Measurements from ENCODE around the gene ARRDC1. TPM values are rescaled to one million over a fixed set of nuclear protein-coding genes. Genes with fewer than 3 reads are reported as not detected.

Gene ARRDC1
- polyA plus RNA-seq, 1 donor from 2014 or later: 53.4 TPM

GRCh38 chr9:137630126-137630525 is 24.6 kb downstream of the ARRDC1 start:
- no peaks in the 10 kb centered on the region for H3F3A ChIP-seq (ENCODE audit: insufficient read depth, low read length, poor library complexity, severe bottlenecking)
- H3K36me3 ChIP-seq (ENCODE audit: insufficient read depth, low read length): no peaks in the 10 kb centered on the region
- H4K20me1 ChIP-seq (ENCODE audit: insufficient read depth): no peaks in the 10 kb centered on the region
- H2AFZ ChIP-seq (ENCODE audit: low read depth, low read length): no peak overlapping the region
- H3K4me2 ChIP-seq (ENCODE audit: low read length): no peak overlapping the region
- H3K27ac ChIP-seq (ENCODE audit: low read length): no peak overlapping the region
- no peak overlapping the region for H3K4me3 ChIP-seq (ENCODE audit: low read length)
- peaks cover 73% of the 10 kb centered on the region for H3K79me2 ChIP-seq (replicated peaks; ENCODE audit: insufficient read depth, low read length)
- H3K9me2 ChIP-seq (ENCODE audit: insufficient read depth, low read length): no peaks in the 10 kb centered on the region
- no peak overlapping the region for H3K9ac ChIP-seq (ENCODE audit: low read length)
- TF ChIP-seq EZH2 (IDR thresholded peaks at IDR 0.05; ENCODE audit: borderline replicate concordance, insufficient read depth, low read length, poor library complexity, severe bottlenecking): no peak
- TF ChIP-seq, protein P1, sequence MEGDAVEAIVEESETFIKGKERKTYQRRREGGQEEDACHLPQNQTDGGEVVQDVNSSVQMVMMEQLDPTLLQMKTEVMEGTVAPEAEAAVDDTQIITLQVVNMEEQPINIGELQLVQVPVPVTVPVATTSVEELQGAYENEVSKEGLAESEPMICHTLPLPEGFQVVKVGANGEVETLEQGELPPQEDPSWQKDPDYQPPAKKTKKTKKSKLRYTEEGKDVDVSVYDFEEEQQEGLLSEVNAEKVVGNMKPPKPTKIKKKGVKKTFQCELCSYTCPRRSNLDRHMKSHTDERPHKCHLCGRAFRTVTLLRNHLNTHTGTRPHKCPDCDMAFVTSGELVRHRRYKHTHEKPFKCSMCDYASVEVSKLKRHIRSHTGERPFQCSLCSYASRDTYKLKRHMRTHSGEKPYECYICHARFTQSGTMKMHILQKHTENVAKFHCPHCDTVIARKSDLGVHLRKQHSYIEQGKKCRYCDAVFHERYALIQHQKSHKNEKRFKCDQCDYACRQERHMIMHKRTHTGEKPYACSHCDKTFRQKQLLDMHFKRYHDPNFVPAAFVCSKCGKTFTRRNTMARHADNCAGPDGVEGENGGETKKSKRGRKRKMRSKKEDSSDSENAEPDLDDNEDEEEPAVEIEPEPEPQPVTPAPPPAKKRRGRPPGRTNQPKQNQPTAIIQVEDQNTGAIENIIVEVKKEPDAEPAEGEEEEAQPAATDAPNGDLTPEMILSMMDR (IDR thresholded peaks at IDR 0.05; ENCODE audit: poor library complexity, severe bottlenecking): no peak
- no peak for TF ChIP-seq RAD21 (conservative IDR thresholded peaks at IDR 0.05)
- TF ChIP-seq, protein P2, sequence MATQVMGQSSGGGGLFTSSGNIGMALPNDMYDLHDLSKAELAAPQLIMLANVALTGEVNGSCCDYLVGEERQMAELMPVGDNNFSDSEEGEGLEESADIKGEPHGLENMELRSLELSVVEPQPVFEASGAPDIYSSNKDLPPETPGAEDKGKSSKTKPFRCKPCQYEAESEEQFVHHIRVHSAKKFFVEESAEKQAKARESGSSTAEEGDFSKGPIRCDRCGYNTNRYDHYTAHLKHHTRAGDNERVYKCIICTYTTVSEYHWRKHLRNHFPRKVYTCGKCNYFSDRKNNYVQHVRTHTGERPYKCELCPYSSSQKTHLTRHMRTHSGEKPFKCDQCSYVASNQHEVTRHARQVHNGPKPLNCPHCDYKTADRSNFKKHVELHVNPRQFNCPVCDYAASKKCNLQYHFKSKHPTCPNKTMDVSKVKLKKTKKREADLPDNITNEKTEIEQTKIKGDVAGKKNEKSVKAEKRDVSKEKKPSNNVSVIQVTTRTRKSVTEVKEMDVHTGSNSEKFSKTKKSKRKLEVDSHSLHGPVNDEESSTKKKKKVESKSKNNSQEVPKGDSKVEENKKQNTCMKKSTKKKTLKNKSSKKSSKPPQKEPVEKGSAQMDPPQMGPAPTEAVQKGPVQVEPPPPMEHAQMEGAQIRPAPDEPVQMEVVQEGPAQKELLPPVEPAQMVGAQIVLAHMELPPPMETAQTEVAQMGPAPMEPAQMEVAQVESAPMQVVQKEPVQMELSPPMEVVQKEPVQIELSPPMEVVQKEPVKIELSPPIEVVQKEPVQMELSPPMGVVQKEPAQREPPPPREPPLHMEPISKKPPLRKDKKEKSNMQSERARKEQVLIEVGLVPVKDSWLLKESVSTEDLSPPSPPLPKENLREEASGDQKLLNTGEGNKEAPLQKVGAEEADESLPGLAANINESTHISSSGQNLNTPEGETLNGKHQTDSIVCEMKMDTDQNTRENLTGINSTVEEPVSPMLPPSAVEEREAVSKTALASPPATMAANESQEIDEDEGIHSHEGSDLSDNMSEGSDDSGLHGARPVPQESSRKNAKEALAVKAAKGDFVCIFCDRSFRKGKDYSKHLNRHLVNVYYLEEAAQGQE (IDR thresholded peaks at IDR 0.05; ENCODE audit: borderline replicate concordance): no peak
- no peak for TF ChIP-seq EP300 (conservative IDR thresholded peaks at IDR 0.05; ENCODE audit: poor library complexity, severe bottlenecking)
- no peak for TF ChIP-seq POLR2AphosphoS5 (IDR thresholded peaks at IDR 0.05)
- TF ChIP-seq SMC3 (conservative IDR thresholded peaks at IDR 0.05; ENCODE audit: poor library complexity): no peak
- no peak for TF ChIP-seq MXI1 (conservative IDR thresholded peaks at IDR 0.05; ENCODE audit: poor library complexity, severe bottlenecking)
- no peak for TF ChIP-seq TAF1 (IDR thresholded peaks at IDR 0.05; ENCODE audit: low read depth)
- H3K27me3 ChIP-seq (ENCODE audit: insufficient read depth, low read depth, low read length): no peaks in the 10 kb centered on the region
- H3K9me3 ChIP-seq (ENCODE audit: low read length): no peaks in the 10 kb centered on the region

GRCh38 chr9:137630679-137631078 is 25.2 kb downstream of the ARRDC1 start:
- Histone ChIP-seq H3K27ac (ENCODE audit: low read length) (no peak overlapping the region), H3K9ac (ENCODE audit: low read length) (no peak overlapping the region), H3K27me3 (ENCODE audit: insufficient read depth, low read depth, low read length) (no peaks in the 10 kb centered on the region), H3K4me3 (ENCODE audit: low read length) (no peak overlapping the region), H3K36me3 (ENCODE audit: insufficient read depth, low read length) (no peaks in the 10 kb centered on the region), H3K4me2 (ENCODE audit: low read length) (no peak overlapping the region), H3F3A (ENCODE audit: insufficient read depth, low read length, poor library complexity, severe bottlenecking) (no peaks in the 10 kb centered on the region), H3K9me3 (ENCODE audit: low read length) (no peaks in the 10 kb centered on the region), H3K9me2 (ENCODE audit: insufficient read depth, low read length) (no peaks in the 10 kb centered on the region), H3K79me2 (replicated peaks; ENCODE audit: insufficient read depth, low read length) (peaks cover 70% of the 10 kb centered on the region), H2AFZ (ENCODE audit: low read depth, low read length) (no peak overlapping the region), H4K20me1 (ENCODE audit: insufficient read depth) (no peaks in the 10 kb centered on the region)
- TF ChIP-seq, protein P1 (IDR thresholded peaks at IDR 0.05; ENCODE audit: poor library complexity, severe bottlenecking): no peak
- TF ChIP-seq POLR2AphosphoS5 (IDR thresholded peaks at IDR 0.05) (no peak), EP300 (conservative IDR thresholded peaks at IDR 0.05; ENCODE audit: poor library complexity, severe bottlenecking) (no peak), SMC3 (conservative IDR thresholded peaks at IDR 0.05; ENCODE audit: poor library complexity) (no peak), TAF1 (IDR thresholded peaks at IDR 0.05; ENCODE audit: low read depth) (no peak), RAD21 (conservative IDR thresholded peaks at IDR 0.05) (no peak), MXI1 (conservative IDR thresholded peaks at IDR 0.05; ENCODE audit: poor library complexity, severe bottlenecking) (no peak), EZH2 (IDR thresholded peaks at IDR 0.05; ENCODE audit: borderline replicate concordance, insufficient read depth, low read length, poor library complexity, severe bottlenecking) (no peak)
- TF ChIP-seq, protein P2 (IDR thresholded peaks at IDR 0.05; ENCODE audit: borderline replicate concordance): no peak
